ENCODE measurements around the gene HCRTR2.

HCRTR2 gene

DNA sequence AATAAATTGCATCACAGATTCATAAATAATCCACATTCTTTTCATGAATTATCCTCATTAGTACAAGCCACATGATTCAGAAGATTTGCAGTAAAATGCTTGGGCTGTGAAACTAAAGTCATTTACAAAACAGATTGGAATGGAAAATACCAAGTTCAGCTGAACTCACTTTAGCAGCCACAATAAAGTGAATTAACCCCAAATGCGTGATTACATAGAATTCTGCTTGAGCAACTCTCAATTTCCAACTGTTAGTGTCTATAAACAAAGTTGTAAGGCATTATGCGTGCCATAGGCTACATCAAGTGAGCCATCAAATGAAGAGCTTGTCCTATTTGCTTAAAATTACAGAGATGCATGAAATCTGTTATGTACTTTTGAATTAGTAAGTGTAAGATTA lies 92.6 kb downstream of the HCRTR2 start:
- H3K27me3 ChIP-seq (replicated peaks in 2 of 5; ENCODE audit: control insufficient read depth in 4 of 5, insufficient read depth in 5 of 5, low read length in 4 of 5): no peaks in the 10 kb centered on the region
- WGBS (ENCODE audit: insufficient coverage): 100% methylated on average over 2 of the region's 2 CpGs
- H3K27ac ChIP-seq (ENCODE audit: insufficient read depth in 1 of 2, low read depth in 1 of 2, low read length in 2 of 2, poor library complexity in 1 of 2, severe bottlenecking in 2 of 2): no peak overlapping the region
- H3K36me3 ChIP-seq (ENCODE audit: control insufficient read depth in 4 of 4, insufficient read depth in 4 of 4, low read length in 3 of 4): no peaks in the 10 kb centered on the region
- ChIA-PET CTCF (interaction anchor here (1.8 kb wide), 1 partner anchor 10 kb away, joined by 8 read pairs; no protein-coding TSS in a partner anchor), POLR2A (no interaction called here)
- H3K4me1 ChIP-seq (ENCODE audit: control extremely low read depth in 1 of 4, control insufficient read depth in 4 of 4, insufficient read depth in 4 of 4, low read length in 3 of 4): no peaks in the 10 kb centered on the region
- no peaks in the 10 kb centered on the region for H3K9me3 ChIP-seq (ENCODE audit: control extremely low read depth in 1 of 5, control insufficient read depth in 4 of 5, insufficient read depth in 2 of 5, low read depth in 1 of 5, low read length in 4 of 5)
- DNase-seq: no peak
- H3K4me3 ChIP-seq (ENCODE audit: control insufficient read depth in 1 of 7, extremely low read depth in 1 of 7, insufficient read depth in 4 of 7, low read depth in 2 of 7, low read length in 6 of 7): no peak overlapping the region

DNA sequence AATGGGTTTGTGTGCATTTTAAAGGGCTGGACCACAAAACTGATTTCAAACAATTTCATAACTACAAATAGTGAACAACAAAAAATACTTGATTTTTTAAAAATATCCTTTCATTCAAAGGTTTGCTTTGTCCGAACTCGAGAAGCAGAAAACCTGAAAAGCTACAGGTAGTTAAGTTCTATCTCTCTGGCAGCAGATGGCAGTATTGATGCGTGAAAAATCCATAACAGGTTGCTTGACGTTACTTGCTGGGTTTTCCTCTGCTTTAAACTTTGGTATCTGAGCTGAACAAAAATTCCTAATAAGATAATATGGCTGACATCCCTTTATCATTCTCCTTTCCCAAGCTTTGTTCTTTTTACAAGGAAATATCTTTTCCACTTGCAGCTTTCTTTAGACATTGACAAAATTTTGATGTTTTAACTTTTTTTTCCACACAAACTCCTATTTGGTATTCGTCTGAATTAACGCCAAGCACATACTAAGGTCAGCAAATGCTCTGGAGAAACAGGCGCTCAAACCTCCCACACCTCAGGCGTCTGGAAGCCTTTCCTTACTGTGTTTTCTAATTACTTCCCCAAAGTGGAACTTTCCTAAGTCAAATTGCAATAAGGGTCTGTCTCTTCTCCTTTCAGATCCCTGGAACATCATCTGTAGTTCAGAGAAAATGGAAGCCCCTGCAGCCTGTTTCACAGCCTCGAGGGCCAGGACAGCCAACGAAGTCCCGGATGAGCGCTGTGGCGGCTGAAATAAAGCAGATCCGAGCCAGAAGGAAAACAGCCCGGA lies 102.6 kb downstream of the HCRTR2 start:
- WGBS (ENCODE audit: insufficient coverage): 30% methylated on average over 8 of the region's 15 CpGs
- CTCF ChIA-PET: interaction anchor here (2.1 kb wide), 1 partner anchor 9 kb away, joined by 8 read pairs; no protein-coding TSS in a partner anchor
- H3K27me3 ChIP-seq (replicated peaks in 2 of 5; ENCODE audit: control insufficient read depth in 4 of 5, insufficient read depth in 5 of 5, low read length in 4 of 5): peaks cover 0 to 8% (median 0%) of the 10 kb centered on the region in 5 experiments
- peak; percentile 31 to 56 (median 55) for DNase-seq
- H3K9me3 ChIP-seq (ENCODE audit: control extremely low read depth in 1 of 5, control insufficient read depth in 4 of 5, insufficient read depth in 2 of 5, low read depth in 1 of 5, low read length in 4 of 5): no peaks in the 10 kb centered on the region
- POLR2A ChIA-PET: interaction anchor here (0.6 kb wide), 1 partner anchor 38 kb away, joined by 3 read pairs; no protein-coding TSS in a partner anchor
- no peaks in the 10 kb centered on the region for H3K36me3 ChIP-seq (ENCODE audit: control insufficient read depth in 4 of 4, insufficient read depth in 4 of 4, low read length in 3 of 4)
- H3K4me3 ChIP-seq (ENCODE audit: control insufficient read depth in 1 of 7, extremely low read depth in 1 of 7, insufficient read depth in 4 of 7, low read depth in 2 of 7, low read length in 6 of 7): no peak overlapping the region
- H3K27ac ChIP-seq (ENCODE audit: insufficient read depth in 1 of 2, low read depth in 1 of 2, low read length in 2 of 2, poor library complexity in 1 of 2, severe bottlenecking in 2 of 2): no peak overlapping the region
- H3K4me1 ChIP-seq (ENCODE audit: control extremely low read depth in 1 of 4, control insufficient read depth in 4 of 4, insufficient read depth in 4 of 4, low read length in 3 of 4): no peaks in the 10 kb centered on the region

DNA sequence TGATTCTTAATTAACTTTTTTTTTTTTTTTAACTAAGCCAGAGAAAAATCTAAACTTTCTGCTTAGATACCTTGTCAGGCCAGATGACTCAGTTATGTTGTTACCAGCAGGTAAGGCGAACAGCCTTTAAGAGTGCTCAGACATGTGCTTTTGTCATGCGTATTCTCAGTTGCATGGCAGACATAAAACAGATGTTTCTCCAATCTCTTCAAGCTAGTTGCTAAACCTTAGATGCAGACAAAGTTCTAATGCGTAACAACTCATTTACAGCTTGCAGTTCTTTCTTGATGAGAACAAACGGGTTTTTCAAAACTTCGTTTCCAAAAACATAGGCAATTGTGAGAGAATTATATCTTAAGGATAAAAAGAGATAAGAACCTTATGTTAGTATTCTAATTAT lies 103.3 kb downstream of the HCRTR2 start:
- no peak overlapping the region for H3K4me3 ChIP-seq (ENCODE audit: control insufficient read depth in 1 of 7, extremely low read depth in 1 of 7, insufficient read depth in 4 of 7, low read depth in 2 of 7, low read length in 6 of 7)
- ChIA-PET CTCF (interaction anchor here (2.1 kb wide), 1 partner anchor 10 kb away, joined by 8 read pairs; no protein-coding TSS in a partner anchor), POLR2A (interaction anchor here (0.6 kb wide), 1 partner anchor 37 kb away, joined by 3 read pairs; no protein-coding TSS in a partner anchor)
- no peaks in the 10 kb centered on the region for H3K4me1 ChIP-seq (ENCODE audit: control extremely low read depth in 1 of 4, control insufficient read depth in 4 of 4, insufficient read depth in 4 of 4, low read length in 3 of 4)
- WGBS (ENCODE audit: insufficient coverage): 94% methylated on average over 3 of the region's 5 CpGs
- H3K27me3 ChIP-seq (replicated peaks in 2 of 5; ENCODE audit: control insufficient read depth in 4 of 5, insufficient read depth in 5 of 5, low read length in 4 of 5): peaks cover 0 to 8% (median 0%) of the 10 kb centered on the region in 5 experiments
- no peaks in the 10 kb centered on the region for H3K9me3 ChIP-seq (ENCODE audit: control extremely low read depth in 1 of 5, control insufficient read depth in 4 of 5, insufficient read depth in 2 of 5, low read depth in 1 of 5, low read length in 4 of 5)
- no peak for DNase-seq
- H3K27ac ChIP-seq (ENCODE audit: insufficient read depth in 1 of 2, low read depth in 1 of 2, low read length in 2 of 2, poor library complexity in 1 of 2, severe bottlenecking in 2 of 2): no peak overlapping the region
- no peaks in the 10 kb centered on the region for H3K36me3 ChIP-seq (ENCODE audit: control insufficient read depth in 4 of 4, insufficient read depth in 4 of 4, low read length in 3 of 4)

DNA sequence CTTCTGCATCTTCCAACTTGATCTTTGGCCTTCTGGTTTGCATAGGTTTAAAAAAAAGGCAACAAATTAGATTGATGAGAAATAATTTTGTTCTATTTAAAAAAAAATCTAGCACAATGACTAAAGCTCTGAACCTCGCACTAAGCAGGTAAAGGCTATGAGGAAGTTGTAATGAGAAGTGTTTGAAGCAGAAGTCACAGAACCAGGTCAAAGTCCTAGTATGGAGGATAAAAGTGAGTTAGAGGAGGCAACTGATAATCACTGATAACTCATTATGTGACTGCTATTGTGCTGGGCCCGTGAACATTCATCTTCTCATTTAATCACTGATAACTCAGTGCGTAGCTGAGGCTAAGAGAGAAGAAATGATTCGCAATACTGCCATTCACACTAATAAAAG lies 106.9 kb downstream of the HCRTR2 start:
- no peak overlapping the region for H3K27ac ChIP-seq (ENCODE audit: insufficient read depth in 1 of 2, low read depth in 1 of 2, low read length in 2 of 2, poor library complexity in 1 of 2, severe bottlenecking in 2 of 2)
- H3K9me3 ChIP-seq (ENCODE audit: control extremely low read depth in 1 of 5, control insufficient read depth in 4 of 5, insufficient read depth in 2 of 5, low read depth in 1 of 5, low read length in 4 of 5): no peaks in the 10 kb centered on the region
- no peak for DNase-seq
- peaks cover 0 to 8% (median 0%) of the 10 kb centered on the region in 5 experiments for H3K27me3 ChIP-seq (replicated peaks in 2 of 5; ENCODE audit: control insufficient read depth in 4 of 5, insufficient read depth in 5 of 5, low read length in 4 of 5)
- CTCF ChIA-PET: no interaction called here
- H3K4me3 ChIP-seq (ENCODE audit: control insufficient read depth in 1 of 7, extremely low read depth in 1 of 7, insufficient read depth in 4 of 7, low read depth in 2 of 7, low read length in 6 of 7): no peak overlapping the region
- POLR2A ChIA-PET: no interaction called here
- no peaks in the 10 kb centered on the region for H3K36me3 ChIP-seq (ENCODE audit: control insufficient read depth in 4 of 4, insufficient read depth in 4 of 4, low read length in 3 of 4)
- 100% methylated on average over 1 of the region's 4 CpGs for WGBS (ENCODE audit: insufficient coverage)
- no peaks in the 10 kb centered on the region for H3K4me1 ChIP-seq (ENCODE audit: control extremely low read depth in 1 of 4, control insufficient read depth in 4 of 4, insufficient read depth in 4 of 4, low read length in 3 of 4)

DNA sequence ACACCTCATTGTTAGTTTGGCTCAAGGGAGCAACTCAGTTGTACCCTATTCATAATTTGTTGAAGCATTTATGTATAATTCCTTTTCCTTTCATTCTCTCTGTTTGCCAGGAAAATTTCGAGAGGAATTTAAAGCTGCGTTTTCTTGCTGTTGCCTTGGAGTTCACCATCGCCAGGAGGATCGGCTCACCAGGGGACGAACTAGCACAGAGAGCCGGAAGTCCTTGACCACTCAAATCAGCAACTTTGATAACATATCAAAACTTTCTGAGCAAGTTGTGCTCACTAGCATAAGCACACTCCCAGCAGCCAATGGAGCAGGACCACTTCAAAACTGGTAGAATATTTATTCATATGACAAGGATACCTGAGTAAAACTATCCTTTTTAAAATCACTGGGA lies 107.8 kb downstream of the HCRTR2 start:
- DNase-seq: no peak
- Histone ChIP-seq H3K4me3 (ENCODE audit: control insufficient read depth in 1 of 7, extremely low read depth in 1 of 7, insufficient read depth in 4 of 7, low read depth in 2 of 7, low read length in 6 of 7) (no peak overlapping the region), H3K27ac (ENCODE audit: insufficient read depth in 1 of 2, low read depth in 1 of 2, low read length in 2 of 2, poor library complexity in 1 of 2, severe bottlenecking in 2 of 2) (no peak overlapping the region), H3K9me3 (ENCODE audit: control extremely low read depth in 1 of 5, control insufficient read depth in 4 of 5, insufficient read depth in 2 of 5, low read depth in 1 of 5, low read length in 4 of 5) (no peaks in the 10 kb centered on the region), H3K27me3 (replicated peaks in 2 of 5; ENCODE audit: control insufficient read depth in 4 of 5, insufficient read depth in 5 of 5, low read length in 4 of 5) (peaks cover 0 to 5% (median 0%) of the 10 kb centered on the region in 5 experiments), H3K36me3 (ENCODE audit: control insufficient read depth in 4 of 4, insufficient read depth in 4 of 4, low read length in 3 of 4) (no peaks in the 10 kb centered on the region), H3K4me1 (ENCODE audit: control extremely low read depth in 1 of 4, control insufficient read depth in 4 of 4, insufficient read depth in 4 of 4, low read length in 3 of 4) (no peaks in the 10 kb centered on the region)
- CTCF ChIA-PET: no interaction called here
- POLR2A ChIA-PET: no interaction called here
- WGBS (ENCODE audit: insufficient coverage): 100% methylated on average over 1 of the region's 6 CpGs

DNA sequence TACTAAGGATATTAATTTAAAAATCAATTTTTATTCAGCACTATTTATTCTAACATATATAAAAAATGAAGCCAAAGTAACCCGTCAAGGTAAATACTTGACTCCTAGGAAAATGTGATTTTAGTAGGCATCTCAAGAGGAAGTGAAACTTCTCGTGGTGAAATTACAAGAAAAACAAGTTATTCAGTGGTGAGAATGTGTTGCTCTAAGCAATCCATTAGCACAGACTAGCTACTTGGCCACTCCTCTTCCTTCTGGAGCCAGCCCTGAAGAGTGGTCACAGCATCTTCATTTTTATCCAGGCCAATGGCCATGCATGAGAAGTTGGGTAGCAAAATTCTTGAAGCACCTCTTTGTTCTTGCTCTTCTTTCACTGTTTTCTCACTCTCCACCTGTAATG lies 112.5 kb downstream of the HCRTR2 start:
- POLR2A ChIA-PET: no interaction called here
- no peaks in the 10 kb centered on the region for H3K4me1 ChIP-seq (ENCODE audit: control extremely low read depth in 1 of 4, control insufficient read depth in 4 of 4, insufficient read depth in 4 of 4, low read length in 3 of 4)
- H3K27me3 ChIP-seq (replicated peaks in 2 of 5; ENCODE audit: control insufficient read depth in 4 of 5, insufficient read depth in 5 of 5, low read length in 4 of 5): no peaks in the 10 kb centered on the region
- H3K9me3 ChIP-seq (ENCODE audit: control extremely low read depth in 1 of 5, control insufficient read depth in 4 of 5, insufficient read depth in 2 of 5, low read depth in 1 of 5, low read length in 4 of 5): no peaks in the 10 kb centered on the region
- 22% methylated on average over 1 of the region's 2 CpGs for WGBS (ENCODE audit: insufficient coverage)
- H3K36me3 ChIP-seq (ENCODE audit: control insufficient read depth in 4 of 4, insufficient read depth in 4 of 4, low read length in 3 of 4): no peaks in the 10 kb centered on the region
- CTCF ChIA-PET: no interaction called here
- no peak overlapping the region for H3K27ac ChIP-seq (ENCODE audit: insufficient read depth in 1 of 2, low read depth in 1 of 2, low read length in 2 of 2, poor library complexity in 1 of 2, severe bottlenecking in 2 of 2)
- DNase-seq: no peak
- no peak overlapping the region for H3K4me3 ChIP-seq (ENCODE audit: control insufficient read depth in 1 of 7, extremely low read depth in 1 of 7, insufficient read depth in 4 of 7, low read depth in 2 of 7, low read length in 6 of 7)

DNA sequence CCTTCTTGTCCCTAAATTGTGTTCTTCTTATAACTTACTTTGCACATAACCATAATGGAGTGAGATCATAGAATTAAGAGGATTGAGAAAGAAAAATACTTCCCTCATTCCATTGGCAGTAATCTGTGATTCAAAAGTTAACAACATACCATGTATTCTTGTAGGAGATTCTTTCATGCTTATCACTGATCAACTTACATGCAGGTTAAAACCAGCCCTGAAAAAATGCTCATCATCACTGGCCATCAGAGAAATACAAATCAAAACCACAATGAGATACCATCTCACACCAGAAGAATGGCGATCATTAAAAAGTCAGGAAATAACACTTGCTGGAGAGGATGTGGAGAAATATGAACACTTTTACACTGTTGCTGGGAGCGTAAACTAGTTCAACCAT lies 116.4 kb downstream of the HCRTR2 start:
- no peak overlapping the region for H3K27ac ChIP-seq (ENCODE audit: insufficient read depth in 1 of 2, low read depth in 1 of 2, low read length in 2 of 2, poor library complexity in 1 of 2, severe bottlenecking in 2 of 2)
- ChIA-PET POLR2A (no interaction called here), CTCF (no interaction called here)
- 80% methylated on average over 1 of the region's 2 CpGs for WGBS (ENCODE audit: insufficient coverage)
- no peak overlapping the region for H3K4me3 ChIP-seq (ENCODE audit: control insufficient read depth in 1 of 7, extremely low read depth in 1 of 7, insufficient read depth in 4 of 7, low read depth in 2 of 7, low read length in 6 of 7)
- DNase-seq: no peak
- H3K27me3 ChIP-seq (replicated peaks in 2 of 5; ENCODE audit: control insufficient read depth in 4 of 5, insufficient read depth in 5 of 5, low read length in 4 of 5): no peaks in the 10 kb centered on the region
- H3K36me3 ChIP-seq (ENCODE audit: control insufficient read depth in 4 of 4, insufficient read depth in 4 of 4, low read length in 3 of 4): no peaks in the 10 kb centered on the region
- no peaks in the 10 kb centered on the region for H3K9me3 ChIP-seq (ENCODE audit: control extremely low read depth in 1 of 5, control insufficient read depth in 4 of 5, insufficient read depth in 2 of 5, low read depth in 1 of 5, low read length in 4 of 5)
- no peaks in the 10 kb centered on the region for H3K4me1 ChIP-seq (ENCODE audit: control extremely low read depth in 1 of 4, control insufficient read depth in 4 of 4, insufficient read depth in 4 of 4, low read length in 3 of 4)

Data from common myeloid progenitor, CD34-positive (primary cell).